HEK293 (cell line): ENCODE data around the gene CDPF1.

Experiments
- GLIS1 ChIP-seq: fragments of 450-650 bp; formaldehyde crosslinking; IDR thresholded peaks from 2 replicates; pipeline ENCODE4 v1.5.1; 2016; ENCODE audit warnings: missing biosample characterization, missing genetic modification characterization
- GLIS2 ChIP-seq: fragments of 450-650 bp; formaldehyde crosslinking; IDR thresholded peaks from 2 replicates; pipeline ENCODE4 v1.5.1; 2016; ENCODE audit warnings: missing biosample characterization, missing genetic modification characterization
- KLF8 ChIP-seq: fragments of 450-650 bp; formaldehyde crosslinking; IDR thresholded peaks from 2 replicates; pipeline ENCODE4 v1.5.1; 2016; ENCODE audit warnings: missing biosample characterization, missing genetic modification characterization
- MZF1 ChIP-seq: fragments of 450-650 bp; formaldehyde crosslinking; IDR thresholded peaks from 2 replicates; pipeline ENCODE4 v1.5.1; 2017; ENCODE audit warnings: missing biosample characterization, missing genetic modification characterization, borderline replicate concordance
- PRDM1 ChIP-seq: fragments of 450-650 bp; formaldehyde crosslinking; IDR thresholded peaks from 2 replicates; pipeline ENCODE4; 2016; ENCODE audit warnings: missing biosample characterization, missing genetic modification characterization
- SETDB1 ChIP-seq: IDR thresholded peaks from one replicate; pipeline ENCODE4 v1.6.1; 2017; ENCODE audit warnings: mild to moderate bottlenecking, low read length, moderate library complexity, mixed read lengths; ENCODE audit not compliant: insufficient read length
- SP2 ChIP-seq: fragments of 450-650 bp; formaldehyde crosslinking; IDR thresholded peaks from 2 replicates; pipeline ENCODE4 v1.5.1; 2016; ENCODE audit warnings: missing biosample characterization, missing genetic modification characterization
- SP7 ChIP-seq: fragments of 450-650 bp; formaldehyde crosslinking; IDR thresholded peaks from 2 replicates; pipeline ENCODE4 v1.5.1; 2016; ENCODE audit warnings: missing biosample characterization, missing genetic modification characterization
- ZBTB17 ChIP-seq: fragments of 450-650 bp; formaldehyde crosslinking; IDR thresholded peaks from 2 replicates; pipeline ENCODE4 v1.5.1; 2016; ENCODE audit warnings: missing biosample characterization, missing genetic modification characterization
- ZBTB8A ChIP-seq: fragments of 450-650 bp; formaldehyde crosslinking; IDR thresholded peaks from 2 replicates; pipeline ENCODE4 v1.5.1; 2016; ENCODE audit warnings: missing biosample characterization, missing genetic modification characterization
- ZEB2 ChIP-seq: fragments of 450-650 bp; formaldehyde crosslinking; IDR thresholded peaks from 2 replicates; pipeline ENCODE4 v1.5.1; 2016; ENCODE audit warnings: missing biosample characterization, missing genetic modification characterization
- ZFP37 ChIP-seq: fragments of 450-650 bp; formaldehyde crosslinking; IDR thresholded peaks from 2 replicates; pipeline ENCODE4 v1.5.1; 2016; ENCODE audit warnings: missing biosample characterization, missing genetic modification characterization
- ZNF24 ChIP-seq: fragments of 450-650 bp; formaldehyde crosslinking; IDR thresholded peaks from 2 replicates; pipeline ENCODE4 v1.5.1; 2016; ENCODE audit warnings: missing biosample characterization, missing genetic modification characterization
- ZNF311 ChIP-seq: fragments of 450-650 bp; formaldehyde crosslinking; IDR thresholded peaks from 2 replicates; pipeline ENCODE4 v1.5.1; 2017; ENCODE audit warnings: missing biosample characterization, missing genetic modification characterization, borderline replicate concordance
- ZNF391 ChIP-seq: fragments of 450-650 bp; formaldehyde crosslinking; IDR thresholded peaks from 2 replicates; pipeline ENCODE4 v1.5.1; 2016; ENCODE audit warnings: low read depth, missing biosample characterization, missing genetic modification characterization, borderline replicate concordance
- ZNF76 ChIP-seq: fragments of 450-650 bp; formaldehyde crosslinking; IDR thresholded peaks from 2 replicates; pipeline ENCODE4; 2016; ENCODE audit warnings: low read depth, missing biosample characterization, missing genetic modification characterization, borderline replicate concordance
- ZNF776 ChIP-seq: fragments of 450-650 bp; formaldehyde crosslinking; IDR thresholded peaks from 2 replicates; pipeline ENCODE4 v1.5.0; 2017; ENCODE audit warnings: missing biosample characterization, missing genetic modification characterization, borderline replicate concordance
- ZNF777 ChIP-seq: fragments of 450-650 bp; formaldehyde crosslinking; IDR thresholded peaks from 2 replicates; pipeline ENCODE4 v1.5.1; 2017; ENCODE audit warnings: missing biosample characterization, missing genetic modification characterization, borderline replicate concordance
- ZSCAN30 ChIP-seq: fragments of 450-650 bp; IDR thresholded peaks from 2 replicates; pipeline ENCODE4 v1.5.1; 2018; ENCODE audit warnings: missing biosample characterization, mild to moderate bottlenecking, missing genetic modification characterization, moderate library complexity
- TF ChIP-seq, protein P1 (sequence below): fragments of 450-650 bp; formaldehyde crosslinking; IDR thresholded peaks from 2 replicates; pipeline ENCODE4 v1.5.1; 2016; ENCODE audit warnings: missing biosample characterization, missing genetic modification characterization
- TF ChIP-seq, protein P2 (sequence below): fragments of 450-650 bp; formaldehyde crosslinking; IDR thresholded peaks from 2 replicates; pipeline ENCODE4 v1.5.1; 2016; ENCODE audit warnings: missing biosample characterization, missing genetic modification characterization
- TF ChIP-seq, protein P3 (sequence below): fragments of 450-650 bp; formaldehyde crosslinking; IDR thresholded peaks from 2 replicates; pipeline ENCODE4 v1.5.1; 2016; ENCODE audit warnings: missing biosample characterization, missing genetic modification characterization, borderline replicate concordance
- TF ChIP-seq, protein P4 (sequence below): fragments of 450-650 bp; formaldehyde crosslinking; IDR thresholded peaks from 2 replicates; pipeline ENCODE4 v1.5.1; 2016; ENCODE audit warnings: missing biosample characterization, missing genetic modification characterization
- TF ChIP-seq, protein P5 (sequence below): fragments of 450-650 bp; formaldehyde crosslinking; conservative IDR thresholded peaks from 2 replicates; pipeline ENCODE4 v1.5.1; 2016; ENCODE audit warnings: low read depth, missing biosample characterization, missing genetic modification characterization

The CDPF1 gene

DNA sequence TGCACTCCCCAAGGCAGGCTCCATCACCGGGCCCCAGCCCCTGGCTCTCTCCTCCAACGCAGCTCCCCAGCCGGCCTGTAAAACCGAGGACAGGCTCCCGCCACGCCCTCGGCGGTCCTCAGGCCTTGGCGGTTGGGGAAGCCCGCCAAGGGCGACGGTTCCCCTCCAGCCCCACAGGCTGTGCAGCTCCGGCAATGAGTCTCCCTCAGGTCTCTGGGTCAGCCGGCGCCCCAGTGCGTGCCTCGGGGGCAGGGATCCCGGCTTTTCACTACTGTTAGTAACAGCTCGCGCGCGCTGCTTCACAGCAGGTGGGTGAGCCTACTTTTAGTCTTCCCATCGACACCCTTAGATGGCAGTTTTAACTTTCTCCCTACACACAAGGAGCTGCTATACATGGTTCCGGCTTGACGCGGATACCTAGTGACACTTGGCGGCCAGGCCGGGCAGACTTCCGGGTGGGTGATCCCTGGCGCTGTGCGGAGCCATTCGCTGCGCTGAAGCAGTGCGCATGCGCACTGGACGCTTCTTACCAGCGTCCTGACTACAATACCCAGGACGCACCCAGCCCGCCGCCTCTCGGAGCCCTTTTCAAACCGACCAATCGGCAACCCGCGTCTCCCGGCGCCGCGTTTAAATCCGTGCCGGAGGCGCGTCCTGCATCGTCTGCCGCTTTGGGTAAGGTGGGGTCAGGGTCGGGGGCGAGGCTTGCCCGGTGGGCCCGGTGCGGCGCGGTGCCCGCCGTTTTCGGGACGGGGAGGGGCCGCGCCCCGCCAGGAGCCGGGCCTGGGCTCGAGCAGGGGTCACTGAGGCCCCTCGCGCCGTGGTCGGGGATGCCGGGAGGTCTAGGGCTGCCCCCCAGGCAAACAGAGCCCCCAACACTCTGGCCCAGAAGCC is 46.4 kb upstream of the CDPF1 start, which contains the start of gene GTSE1 (continued):
- TF ChIP-seq, protein P1, sequence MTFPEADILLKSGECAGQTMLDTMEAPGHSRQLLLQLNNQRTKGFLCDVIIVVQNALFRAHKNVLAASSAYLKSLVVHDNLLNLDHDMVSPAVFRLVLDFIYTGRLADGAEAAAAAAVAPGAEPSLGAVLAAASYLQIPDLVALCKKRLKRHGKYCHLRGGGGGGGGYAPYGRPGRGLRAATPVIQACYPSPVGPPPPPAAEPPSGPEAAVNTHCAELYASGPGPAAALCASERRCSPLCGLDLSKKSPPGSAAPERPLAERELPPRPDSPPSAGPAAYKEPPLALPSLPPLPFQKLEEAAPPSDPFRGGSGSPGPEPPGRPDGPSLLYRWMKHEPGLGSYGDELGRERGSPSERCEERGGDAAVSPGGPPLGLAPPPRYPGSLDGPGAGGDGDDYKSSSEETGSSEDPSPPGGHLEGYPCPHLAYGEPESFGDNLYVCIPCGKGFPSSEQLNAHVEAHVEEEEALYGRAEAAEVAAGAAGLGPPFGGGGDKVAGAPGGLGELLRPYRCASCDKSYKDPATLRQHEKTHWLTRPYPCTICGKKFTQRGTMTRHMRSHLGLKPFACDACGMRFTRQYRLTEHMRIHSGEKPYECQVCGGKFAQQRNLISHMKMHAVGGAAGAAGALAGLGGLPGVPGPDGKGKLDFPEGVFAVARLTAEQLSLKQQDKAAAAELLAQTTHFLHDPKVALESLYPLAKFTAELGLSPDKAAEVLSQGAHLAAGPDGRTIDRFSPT (tag by site-specific recombination), result peak; percentile 69
- TF ChIP-seq SP2 (tag by site-specific recombination) (peak; percentile 84), PRDM1 (tag by site-specific recombination) (peak; percentile 53; the same call in 1 of the 2 replicates), ZNF76 (tag by site-specific recombination) (peak; percentile 88), GLIS2 (tag by site-specific recombination) (peak; percentile 70), ZFP37 (tag by site-specific recombination) (peak; percentile 60; the same call in 1 of the 2 replicates), ZBTB8A (peak; percentile 67), SP7 (tag by site-specific recombination) (peak; percentile 64), GLIS1 (tag by site-specific recombination) (peak; percentile 39; the same call in 1 of the 2 replicates), ZEB2 (tag by site-specific recombination) (peak; percentile 49), ZBTB17 (tag by site-specific recombination) (peak; percentile 82; the same call in 1 of the 2 replicates), KLF8 (tag by site-specific recombination) (0 out of 2 replicates have a peak, but pooled peaks have one; percentile 13), ZNF311 (tag by site-specific recombination) (no peak), ZNF776 (tag by site-specific recombination) (no peak), SETDB1 (no peak), ZNF777 (tag by site-specific recombination) (no peak), MZF1 (tag by site-specific recombination) (peak; percentile 50; the same call in 1 of the 2 replicates), ZNF24 (peak; percentile 86), ZSCAN30 (tag by site-specific recombination) (peak; percentile 10; the same call in 1 of the 2 replicates), ZNF391 (tag by site-specific recombination) (no peak)
- TF ChIP-seq, protein P2, sequence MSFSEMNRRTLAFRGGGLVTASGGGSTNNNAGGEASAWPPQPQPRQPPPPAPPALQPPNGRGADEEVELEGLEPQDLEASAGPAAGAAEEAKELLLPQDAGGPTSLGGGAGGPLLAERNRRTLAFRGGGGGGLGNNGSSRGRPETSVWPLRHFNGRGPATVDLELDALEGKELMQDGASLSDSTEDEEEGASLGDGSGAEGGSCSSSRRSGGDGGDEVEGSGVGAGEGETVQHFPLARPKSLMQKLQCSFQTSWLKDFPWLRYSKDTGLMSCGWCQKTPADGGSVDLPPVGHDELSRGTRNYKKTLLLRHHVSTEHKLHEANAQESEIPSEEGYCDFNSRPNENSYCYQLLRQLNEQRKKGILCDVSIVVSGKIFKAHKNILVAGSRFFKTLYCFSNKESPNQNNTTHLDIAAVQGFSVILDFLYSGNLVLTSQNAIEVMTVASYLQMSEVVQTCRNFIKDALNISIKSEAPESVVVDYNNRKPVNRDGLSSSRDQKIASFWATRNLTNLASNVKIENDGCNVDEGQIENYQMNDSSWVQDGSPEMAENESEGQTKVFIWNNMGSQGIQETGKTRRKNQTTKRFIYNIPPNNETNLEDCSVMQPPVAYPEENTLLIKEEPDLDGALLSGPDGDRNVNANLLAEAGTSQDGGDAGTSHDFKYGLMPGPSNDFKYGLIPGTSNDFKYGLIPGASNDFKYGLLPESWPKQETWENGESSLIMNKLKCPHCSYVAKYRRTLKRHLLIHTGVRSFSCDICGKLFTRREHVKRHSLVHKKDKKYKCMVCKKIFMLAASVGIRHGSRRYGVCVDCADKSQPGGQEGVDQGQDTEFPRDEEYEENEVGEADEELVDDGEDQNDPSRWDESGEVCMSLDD (tag by site-specific recombination), result 0 out of 2 replicates have a peak, but pooled peaks have one; percentile 44
- TF ChIP-seq, protein P3, sequence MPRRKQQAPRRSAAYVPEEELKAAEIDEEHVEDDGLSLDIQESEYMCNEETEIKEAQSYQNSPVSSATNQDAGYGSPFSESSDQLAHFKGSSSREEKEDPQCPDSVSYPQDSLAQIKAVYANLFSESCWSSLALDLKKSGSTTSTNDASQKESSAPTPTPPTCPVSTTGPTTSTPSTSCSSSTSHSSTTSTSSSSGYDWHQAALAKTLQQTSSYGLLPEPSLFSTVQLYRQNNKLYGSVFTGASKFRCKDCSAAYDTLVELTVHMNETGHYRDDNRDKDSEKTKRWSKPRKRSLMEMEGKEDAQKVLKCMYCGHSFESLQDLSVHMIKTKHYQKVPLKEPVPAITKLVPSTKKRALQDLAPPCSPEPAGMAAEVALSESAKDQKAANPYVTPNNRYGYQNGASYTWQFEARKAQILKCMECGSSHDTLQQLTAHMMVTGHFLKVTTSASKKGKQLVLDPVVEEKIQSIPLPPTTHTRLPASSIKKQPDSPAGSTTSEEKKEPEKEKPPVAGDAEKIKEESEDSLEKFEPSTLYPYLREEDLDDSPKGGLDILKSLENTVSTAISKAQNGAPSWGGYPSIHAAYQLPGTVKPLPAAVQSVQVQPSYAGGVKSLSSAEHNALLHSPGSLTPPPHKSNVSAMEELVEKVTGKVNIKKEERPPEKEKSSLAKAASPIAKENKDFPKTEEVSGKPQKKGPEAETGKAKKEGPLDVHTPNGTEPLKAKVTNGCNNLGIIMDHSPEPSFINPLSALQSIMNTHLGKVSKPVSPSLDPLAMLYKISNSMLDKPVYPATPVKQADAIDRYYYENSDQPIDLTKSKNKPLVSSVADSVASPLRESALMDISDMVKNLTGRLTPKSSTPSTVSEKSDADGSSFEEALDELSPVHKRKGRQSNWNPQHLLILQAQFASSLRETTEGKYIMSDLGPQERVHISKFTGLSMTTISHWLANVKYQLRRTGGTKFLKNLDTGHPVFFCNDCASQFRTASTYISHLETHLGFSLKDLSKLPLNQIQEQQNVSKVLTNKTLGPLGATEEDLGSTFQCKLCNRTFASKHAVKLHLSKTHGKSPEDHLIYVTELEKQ (tag by site-specific recombination), result no peak
- TF ChIP-seq, protein P4, sequence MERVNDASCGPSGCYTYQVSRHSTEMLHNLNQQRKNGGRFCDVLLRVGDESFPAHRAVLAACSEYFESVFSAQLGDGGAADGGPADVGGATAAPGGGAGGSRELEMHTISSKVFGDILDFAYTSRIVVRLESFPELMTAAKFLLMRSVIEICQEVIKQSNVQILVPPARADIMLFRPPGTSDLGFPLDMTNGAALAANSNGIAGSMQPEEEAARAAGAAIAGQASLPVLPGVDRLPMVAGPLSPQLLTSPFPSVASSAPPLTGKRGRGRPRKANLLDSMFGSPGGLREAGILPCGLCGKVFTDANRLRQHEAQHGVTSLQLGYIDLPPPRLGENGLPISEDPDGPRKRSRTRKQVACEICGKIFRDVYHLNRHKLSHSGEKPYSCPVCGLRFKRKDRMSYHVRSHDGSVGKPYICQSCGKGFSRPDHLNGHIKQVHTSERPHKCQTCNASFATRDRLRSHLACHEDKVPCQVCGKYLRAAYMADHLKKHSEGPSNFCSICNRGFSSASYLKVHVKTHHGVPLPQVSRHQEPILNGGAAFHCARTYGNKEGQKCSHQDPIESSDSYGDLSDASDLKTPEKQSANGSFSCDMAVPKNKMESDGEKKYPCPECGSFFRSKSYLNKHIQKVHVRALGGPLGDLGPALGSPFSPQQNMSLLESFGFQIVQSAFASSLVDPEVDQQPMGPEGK (tag by site-specific recombination), result peak; percentile 34
- TF ChIP-seq, protein P5, sequence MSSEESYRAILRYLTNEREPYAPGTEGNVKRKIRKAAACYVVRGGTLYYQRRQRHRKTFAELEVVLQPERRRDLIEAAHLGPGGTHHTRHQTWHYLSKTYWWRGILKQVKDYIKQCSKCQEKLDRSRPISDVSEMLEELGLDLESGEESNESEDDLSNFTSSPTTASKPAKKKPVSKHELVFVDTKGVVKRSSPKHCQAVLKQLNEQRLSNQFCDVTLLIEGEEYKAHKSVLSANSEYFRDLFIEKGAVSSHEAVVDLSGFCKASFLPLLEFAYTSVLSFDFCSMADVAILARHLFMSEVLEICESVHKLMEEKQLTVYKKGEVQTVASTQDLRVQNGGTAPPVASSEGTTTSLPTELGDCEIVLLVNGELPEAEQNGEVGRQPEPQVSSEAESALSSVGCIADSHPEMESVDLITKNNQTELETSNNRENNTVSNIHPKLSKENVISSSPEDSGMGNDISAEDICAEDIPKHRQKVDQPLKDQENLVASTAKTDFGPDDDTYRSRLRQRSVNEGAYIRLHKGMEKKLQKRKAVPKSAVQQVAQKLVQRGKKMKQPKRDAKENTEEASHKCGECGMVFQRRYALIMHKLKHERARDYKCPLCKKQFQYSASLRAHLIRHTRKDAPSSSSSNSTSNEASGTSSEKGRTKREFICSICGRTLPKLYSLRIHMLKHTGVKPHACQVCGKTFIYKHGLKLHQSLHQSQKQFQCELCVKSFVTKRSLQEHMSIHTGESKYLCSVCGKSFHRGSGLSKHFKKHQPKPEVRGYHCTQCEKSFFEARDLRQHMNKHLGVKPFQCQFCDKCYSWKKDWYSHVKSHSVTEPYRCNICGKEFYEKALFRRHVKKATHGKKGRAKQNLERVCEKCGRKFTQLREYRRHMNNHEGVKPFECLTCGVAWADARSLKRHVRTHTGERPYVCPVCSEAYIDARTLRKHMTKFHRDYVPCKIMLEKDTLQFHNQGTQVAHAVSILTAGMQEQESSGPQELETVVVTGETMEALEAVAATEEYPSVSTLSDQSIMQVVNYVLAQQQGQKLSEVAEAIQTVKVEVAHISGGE (tag by site-specific recombination), result peak; percentile 95
